Right lobe of liver (tissue), 4 donors: ENCODE results near the gene WDR12.

Experiments
- CTCF ChIP-seq, 4 donors: fragments of 200-600 bp in 3 of 4; fragments of 450-650 bp in 1 of 4; IDR thresholded peaks; one replicate each; pipeline versions ENCODE4 v1.5.1 to v1.8.0; 2016 to 2022; ENCODE audit warnings: antibody characterized with exemption in 4 of 4, mild to moderate bottlenecking in 2 of 4
- POLR2A ChIP-seq: fragments of 450-650 bp; IDR thresholded peaks from one replicate; pipeline ENCODE4 v1.6.1; 2017; ENCODE audit warnings: antibody characterized with exemption, mild to moderate bottlenecking
- donor health status: DM: no; HTN: no; CAD: no.
- donor health status: DM: no; HTN: no; CAD: no.
- donor health status: DM: no; HTN: yes; CAD: no.

- TF ChIP-seq CTCF (IDR thresholded peaks at IDR 0.05) (no peak), POLR2A (no peak)
Observed at GRCh38 chr2:202938960-202939359, 27.5 kb upstream of the WDR12 start.
